Tibial nerve (tissue), 4 donors: ENCODE measurements around the gene GOLGB1. TPM values are rescaled to one million over a fixed set of nuclear protein-coding genes. Genes with fewer than 3 reads are reported as not detected.

Experiments used
- DNase-seq, 2 donors: peaks; one replicate each; pipeline ENCODE4 v3.0.0-alpha.2; 2019; ENCODE audit warnings: low spot score in 2 of 2
- H3K27ac ChIP-seq, 4 donors: fragments of 200-600 bp; sonication (generic) in 3 of 4; one replicate each; pipeline ENCODE4 v1.5.1; 2017 to 2019; ENCODE audit warnings: mild to moderate bottlenecking in 1 of 4
- H3K27me3 ChIP-seq, 2 donors: fragments of 200-600 bp; sonication (generic) in 1 of 2; one replicate each; pipeline versions ENCODE4 v1.5.1 to v1.6.0; 2017 to 2019
- H3K36me3 ChIP-seq, 3 donors: fragments of 200-600 bp; sonication (generic); one replicate each; pipeline ENCODE4 v1.5.1; 2018 to 2019
- H3K4me1 ChIP-seq, 4 donors: fragments of 200-600 bp; sonication (generic) in 3 of 4; one replicate each; pipeline ENCODE4 v1.5.1; 2017 to 2019
- H3K4me3 ChIP-seq, 4 donors: fragments of 200-600 bp; sonication (generic) in 3 of 4; one replicate each; pipeline ENCODE4 v1.5.1; 2017 to 2019; ENCODE audit warnings: mild to moderate bottlenecking in 1 of 4, moderate library complexity in 1 of 4
- H3K9me3 ChIP-seq, 4 donors: fragments of 200-600 bp; sonication (generic) in 3 of 4; one replicate each; pipeline ENCODE4 v1.5.1; 2017 to 2019
- EP300 ChIP-seq, 2 donors: sonication (generic); formaldehyde crosslinking; IDR thresholded peaks; one replicate each; pipeline ENCODE4 v1.6.1; 2017; ENCODE audit warnings: antibody characterized with exemption in 2 of 2, mild to moderate bottlenecking in 1 of 2
- POLR2A ChIP-seq, 2 donors: fragments of 450-650 bp; IDR thresholded peaks; one replicate each; pipeline ENCODE4 v1.6.1; 2017; ENCODE audit warnings: antibody characterized with exemption in 2 of 2, mild to moderate bottlenecking in 2 of 2, moderate library complexity in 2 of 2
- WGBS, 2 donors: methylation state at CpG; one replicate each; pipeline ENCODE4 v1.1.5; 2018; 5-methylcytosine and 5-hydroxymethylcytosine counted together
- small RNA-seq: library from RNA; depleted of rRNA; stranded (forward); fragments of <200 nt; gene quantifications from one replicate; pipeline ENCODE3, GENCODE V24; 2016
- total RNA-seq, 4 donors: library from RNA; depleted of rRNA; stranded (reverse); fragments of >200 nt; gene quantifications; one replicate each; pipeline ENCODE4 v1.1.0, GENCODE V29; 2016
- TF ChIP-seq, protein P1 (sequence below), 5 experiments: fragments of 200-600 bp in 3 of 5; fragments of 450-650 bp in 2 of 5; sonication (generic) in 3 of 5; IDR thresholded peaks; one replicate each; pipeline ENCODE4 v1.5.1; 2016 to 2019; ENCODE audit warnings: antibody characterized with exemption in 5 of 5, mild to moderate bottlenecking in 3 of 5, moderate library complexity in 2 of 5

Gene GOLGB1
- total RNA-seq, 4 donors from 2014 or later: 54.0 to 70.6 (median 60.1) TPM

- H3K27ac ChIP-seq: no peak overlapping the region
- no peaks in the 10 kb centered on the region for H3K9me3 ChIP-seq
- no peaks in the 10 kb centered on the region for H3K27me3 ChIP-seq
- peaks cover 0 to 3% (median 0%) of the 10 kb centered on the region in 3 donors for H3K36me3 ChIP-seq
- TF ChIP-seq, protein P1, sequence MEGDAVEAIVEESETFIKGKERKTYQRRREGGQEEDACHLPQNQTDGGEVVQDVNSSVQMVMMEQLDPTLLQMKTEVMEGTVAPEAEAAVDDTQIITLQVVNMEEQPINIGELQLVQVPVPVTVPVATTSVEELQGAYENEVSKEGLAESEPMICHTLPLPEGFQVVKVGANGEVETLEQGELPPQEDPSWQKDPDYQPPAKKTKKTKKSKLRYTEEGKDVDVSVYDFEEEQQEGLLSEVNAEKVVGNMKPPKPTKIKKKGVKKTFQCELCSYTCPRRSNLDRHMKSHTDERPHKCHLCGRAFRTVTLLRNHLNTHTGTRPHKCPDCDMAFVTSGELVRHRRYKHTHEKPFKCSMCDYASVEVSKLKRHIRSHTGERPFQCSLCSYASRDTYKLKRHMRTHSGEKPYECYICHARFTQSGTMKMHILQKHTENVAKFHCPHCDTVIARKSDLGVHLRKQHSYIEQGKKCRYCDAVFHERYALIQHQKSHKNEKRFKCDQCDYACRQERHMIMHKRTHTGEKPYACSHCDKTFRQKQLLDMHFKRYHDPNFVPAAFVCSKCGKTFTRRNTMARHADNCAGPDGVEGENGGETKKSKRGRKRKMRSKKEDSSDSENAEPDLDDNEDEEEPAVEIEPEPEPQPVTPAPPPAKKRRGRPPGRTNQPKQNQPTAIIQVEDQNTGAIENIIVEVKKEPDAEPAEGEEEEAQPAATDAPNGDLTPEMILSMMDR (IDR thresholded peaks at IDR 0.05): no peak
- no peak for TF ChIP-seq POLR2A (IDR thresholded peaks at IDR 0.05)
- no peak for TF ChIP-seq EP300 (IDR thresholded peaks at IDR 0.05)
- H3K4me1 ChIP-seq: no peaks in the 10 kb centered on the region
- H3K4me3 ChIP-seq: no peak overlapping the region
- 93 to 94% methylated on average over 4 of the region's 4 CpGs for WGBS, 2 donors
- DNase-seq: no peak
Observed at GRCh38 chr3:121626495-121626894, 123.0 kb downstream of the GOLGB1 start.

- DNase-seq: no peak
- Histone ChIP-seq H3K9me3 (no peaks in the 10 kb centered on the region), H3K27me3 (no peaks in the 10 kb centered on the region), H3K4me3 (no peak overlapping the region), H3K4me1 (no peaks in the 10 kb centered on the region), H3K36me3 (no peaks in the 10 kb centered on the region), H3K27ac (no peak overlapping the region)
- 67 to 71% methylated on average over 14 of the region's 14 CpGs for WGBS, 2 donors
- TF ChIP-seq, protein P1 (IDR thresholded peaks at IDR 0.05): no peak
- no peak for TF ChIP-seq EP300 (IDR thresholded peaks at IDR 0.05)
- TF ChIP-seq POLR2A (IDR thresholded peaks at IDR 0.05): no peak
Observed at GRCh38 chr3:121624147-121624899, 125.2 kb downstream of the GOLGB1 start.

GRCh38 chr3:121621491-121621890, 128.1 kb downstream of the GOLGB1 start:
- Histone ChIP-seq H3K27ac (no peak overlapping the region), H3K4me1 (no peaks in the 10 kb centered on the region), H3K27me3 (no peaks in the 10 kb centered on the region), H3K4me3 (no peak overlapping the region), H3K36me3 (no peaks in the 10 kb centered on the region), H3K9me3 (no peaks in the 10 kb centered on the region)
- TF ChIP-seq, protein P1 (IDR thresholded peaks at IDR 0.05): no peak
- 95 to 99% methylated on average over 6 of the region's 6 CpGs for WGBS, 2 donors
- no peak for DNase-seq

DNA sequence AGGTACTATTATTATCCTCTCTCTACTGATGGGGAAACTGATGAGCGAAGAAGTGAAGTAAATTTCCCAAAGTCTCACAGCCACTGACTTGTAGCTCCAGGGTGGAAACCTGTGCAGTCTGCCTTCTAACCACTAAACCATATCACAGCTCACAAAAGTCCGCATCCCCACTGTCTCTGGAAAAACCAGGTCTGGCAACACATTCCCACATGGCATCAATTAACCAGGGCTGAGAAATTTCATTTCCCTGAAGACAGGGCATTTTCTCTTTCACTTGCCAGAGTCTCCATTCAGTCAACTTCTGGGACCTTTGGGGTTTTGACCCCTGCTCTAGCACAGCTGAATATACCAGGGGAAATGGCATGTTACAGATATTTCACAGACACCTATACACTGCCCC, 129.8 kb downstream of the GOLGB1 start:
- Histone ChIP-seq H3K4me3 (no peak overlapping the region), H3K27ac (no peak overlapping the region), H3K36me3 (no peaks in the 10 kb centered on the region), H3K27me3 (no peaks in the 10 kb centered on the region), H3K9me3 (no peaks in the 10 kb centered on the region), H3K4me1 (no peaks in the 10 kb centered on the region)
- TF ChIP-seq, protein P1 (IDR thresholded peaks at IDR 0.05): no peak
- 81 to 82% methylated on average over 2 of the region's 2 CpGs for WGBS, 2 donors
- DNase-seq: no peak

Small RNA genes lying within 50 kb of the gene (small RNA-seq; reads per million reads assigned to genes)
- not detected for gene RNU4-62P

Other genes with a start within 250 kb of the GOLGB1 start
- under 1 TPM in 3 of 4 donors, not detected in 1; under 0.01 to 0.30 (median under 0.01) TPM for gene POLQ, start 203.8 kb downstream of the GOLGB1 start, total RNA-seq
- gene ARGFX, start 181.8 kb downstream of the GOLGB1 start, total RNA-seq: not detected
- gene FBXO40, start 156.4 kb downstream of the GOLGB1 start, total RNA-seq: not detected
- 10 to 100 TPM; 64.7 to 99.3 (median 83.0) TPM for gene HCLS1, start 88.8 kb downstream of the GOLGB1 start, total RNA-seq
- 10 to 100 TPM; 15.7 to 30.0 (median 21.8) TPM for gene IQCB1, start 85.3 kb upstream of the GOLGB1 start, total RNA-seq
- 1 to 10 TPM in 3 of 4 donors, under 1 TPM in 1; 0.98 to 9.4 (median 7.1) TPM for gene EAF2, start 85.5 kb upstream of the GOLGB1 start, total RNA-seq
- 10 to 100 TPM in 1 of 4 donors, 1 to 10 TPM in 2, under 1 TPM in 1; 0.59 to 13.2 (median 4.1) TPM for gene SLC15A2, start 144.7 kb upstream of the GOLGB1 start, total RNA-seq